ENCODE results near the gene SLC11A2. TPM values are rescaled to one million over a fixed set of nuclear protein-coding genes. Genes with fewer than 3 reads are reported as not detected.

The SLC11A2 gene
- total RNA-seq, 3 donors from 2014 or later (not counting 1 experiment from before 2014, with no cell fraction given): 34.3 to 54.3 (median 42.7) TPM

DNA sequence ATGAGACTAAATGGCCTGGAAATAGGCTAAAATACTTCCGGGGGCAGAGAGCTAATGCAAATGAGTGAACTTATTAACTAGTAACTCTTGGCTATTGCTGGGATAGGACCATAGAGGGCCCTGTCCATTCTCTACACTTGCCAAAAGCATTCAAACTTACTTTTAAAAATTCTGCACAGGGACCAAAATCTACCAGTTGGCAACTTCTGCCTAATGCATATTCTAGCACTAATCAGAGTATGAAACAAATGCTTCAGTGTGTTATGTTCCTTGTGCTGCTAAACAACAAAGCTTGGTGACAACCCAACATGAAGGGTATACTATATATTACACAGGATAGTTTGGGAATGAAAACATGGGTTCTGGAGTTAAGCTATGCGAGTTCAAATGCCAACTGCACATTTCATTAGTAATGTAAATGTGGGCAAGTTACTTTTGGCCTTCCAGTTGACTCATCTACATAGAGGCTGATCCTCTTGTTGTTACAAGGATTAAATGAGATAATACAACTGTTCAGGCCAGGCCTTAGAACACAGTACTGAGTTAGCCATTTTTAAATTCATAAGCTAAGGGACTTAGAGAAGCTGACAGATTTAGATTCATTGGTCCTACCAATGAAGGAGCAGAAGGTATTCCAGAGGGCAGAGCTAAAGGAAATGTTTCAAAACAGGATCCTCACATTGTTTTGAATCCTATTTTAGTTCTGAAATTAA is 41.4 kb downstream of the SLC11A2 start:
- Mint-ChIP-seq H3K27ac (no peak overlapping the region), H3K4me1 (no peaks in the 10 kb centered on the region), H3K9me3 (no peaks in the 10 kb centered on the region), H3K4me3 (no peak overlapping the region), H3K36me3 (peaks cover 10% of the 10 kb centered on the region), H3K27me3 (ENCODE audit: low read depth in 2 of 2) (no peaks in the 10 kb centered on the region)
- Histone ChIP-seq H3K27ac (ENCODE audit: low read length) (no peak overlapping the region), H3K27me3 (ENCODE audit: control insufficient read depth, insufficient read depth, low read length) (no peaks in the 10 kb centered on the region), H3K4me1 (ENCODE audit: control insufficient read depth, insufficient read depth, low read length) (no peaks in the 10 kb centered on the region), H3K36me3 (ENCODE audit: control insufficient read depth, insufficient read depth, low read length) (peaks cover 21% of the 10 kb centered on the region), H3K9me3 (ENCODE audit: control insufficient read depth, insufficient read depth, low read length) (no peaks in the 10 kb centered on the region), H3K4me3 (ENCODE audit: low read length) (no peak overlapping the region)
- DNase-seq (no peak), ATAC-seq (no peak)
- 42% methylated on average over 2 of the region's 2 CpGs for WGBS (ENCODE audit: insufficient coverage)
- intact Hi-C loops (cut with micrococcal nuclease): no loop called here
- TF ChIP-seq, protein P1, sequence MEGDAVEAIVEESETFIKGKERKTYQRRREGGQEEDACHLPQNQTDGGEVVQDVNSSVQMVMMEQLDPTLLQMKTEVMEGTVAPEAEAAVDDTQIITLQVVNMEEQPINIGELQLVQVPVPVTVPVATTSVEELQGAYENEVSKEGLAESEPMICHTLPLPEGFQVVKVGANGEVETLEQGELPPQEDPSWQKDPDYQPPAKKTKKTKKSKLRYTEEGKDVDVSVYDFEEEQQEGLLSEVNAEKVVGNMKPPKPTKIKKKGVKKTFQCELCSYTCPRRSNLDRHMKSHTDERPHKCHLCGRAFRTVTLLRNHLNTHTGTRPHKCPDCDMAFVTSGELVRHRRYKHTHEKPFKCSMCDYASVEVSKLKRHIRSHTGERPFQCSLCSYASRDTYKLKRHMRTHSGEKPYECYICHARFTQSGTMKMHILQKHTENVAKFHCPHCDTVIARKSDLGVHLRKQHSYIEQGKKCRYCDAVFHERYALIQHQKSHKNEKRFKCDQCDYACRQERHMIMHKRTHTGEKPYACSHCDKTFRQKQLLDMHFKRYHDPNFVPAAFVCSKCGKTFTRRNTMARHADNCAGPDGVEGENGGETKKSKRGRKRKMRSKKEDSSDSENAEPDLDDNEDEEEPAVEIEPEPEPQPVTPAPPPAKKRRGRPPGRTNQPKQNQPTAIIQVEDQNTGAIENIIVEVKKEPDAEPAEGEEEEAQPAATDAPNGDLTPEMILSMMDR (IDR thresholded peaks at IDR 0.05): no peak

DNA sequence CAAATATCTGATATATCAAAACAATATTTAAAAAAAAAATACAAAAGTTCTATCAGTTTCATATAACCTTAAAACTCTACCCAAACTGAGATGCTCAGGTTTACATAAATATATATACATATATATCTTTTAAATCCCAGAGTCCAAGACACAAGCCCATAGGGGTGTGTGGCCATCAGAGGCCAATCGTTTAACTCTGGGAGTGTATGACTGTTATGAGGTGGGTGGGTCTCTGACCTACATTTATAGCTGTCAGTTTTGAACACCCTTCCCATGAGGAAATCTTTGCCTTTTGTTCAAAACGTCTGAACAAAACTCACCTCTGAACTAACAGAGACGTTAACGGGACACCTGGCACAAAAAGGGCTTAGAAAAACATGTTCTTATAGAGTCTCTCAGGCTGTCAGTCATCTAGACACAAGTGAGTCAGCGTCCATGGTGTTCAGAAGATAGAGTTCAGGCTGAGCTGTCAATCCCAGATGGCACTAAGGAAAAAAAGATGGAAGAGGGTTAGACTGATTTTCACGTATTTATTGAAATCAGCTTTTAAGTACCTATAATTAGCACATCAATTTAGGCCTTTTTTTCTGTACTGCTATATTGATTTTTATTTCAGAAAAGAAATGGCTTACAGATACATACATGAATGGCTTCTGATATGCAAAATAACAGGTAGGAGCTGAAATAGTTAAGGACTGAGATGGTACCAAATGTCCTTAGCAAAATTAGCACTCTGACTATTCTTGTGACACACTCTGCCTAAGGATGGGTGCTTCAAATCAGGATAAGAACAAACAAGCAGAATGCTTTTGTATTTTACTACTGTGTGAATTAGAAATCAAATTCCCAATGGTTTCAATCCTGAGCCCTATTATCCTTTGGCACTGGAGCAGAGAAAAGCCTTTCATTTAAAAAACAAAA is 44.6 kb downstream of the SLC11A2 start:
- H3K27me3 ChIP-seq (ENCODE audit: control insufficient read depth, insufficient read depth, low read length): no peaks in the 10 kb centered on the region
- DNase-seq (no peak), ATAC-seq (no peak)
- H3K4me1 Mint-ChIP-seq: no peaks in the 10 kb centered on the region
- intact Hi-C loops (cut with micrococcal nuclease): no loop called here
- no peaks in the 10 kb centered on the region for H3K9me3 ChIP-seq (ENCODE audit: control insufficient read depth, insufficient read depth, low read length)
- H3K4me1 ChIP-seq (ENCODE audit: control insufficient read depth, insufficient read depth, low read length): no peaks in the 10 kb centered on the region
- H3K27me3 Mint-ChIP-seq (ENCODE audit: low read depth in 2 of 2): no peaks in the 10 kb centered on the region
- H3K4me3 ChIP-seq (ENCODE audit: low read length): no peak overlapping the region
- no peak overlapping the region for H3K27ac Mint-ChIP-seq
- H3K36me3 Mint-ChIP-seq: no peaks in the 10 kb centered on the region
- H3K9me3 Mint-ChIP-seq: no peaks in the 10 kb centered on the region
- 85% methylated on average over 4 of the region's 6 CpGs for WGBS (ENCODE audit: insufficient coverage)
- no peak overlapping the region for H3K4me3 Mint-ChIP-seq
- TF ChIP-seq, protein P1 (IDR thresholded peaks at IDR 0.05): no peak
- peaks cover 8% of the 10 kb centered on the region for H3K36me3 ChIP-seq (ENCODE audit: control insufficient read depth, insufficient read depth, low read length)
- no peak overlapping the region for H3K27ac ChIP-seq (ENCODE audit: low read length)

DNA sequence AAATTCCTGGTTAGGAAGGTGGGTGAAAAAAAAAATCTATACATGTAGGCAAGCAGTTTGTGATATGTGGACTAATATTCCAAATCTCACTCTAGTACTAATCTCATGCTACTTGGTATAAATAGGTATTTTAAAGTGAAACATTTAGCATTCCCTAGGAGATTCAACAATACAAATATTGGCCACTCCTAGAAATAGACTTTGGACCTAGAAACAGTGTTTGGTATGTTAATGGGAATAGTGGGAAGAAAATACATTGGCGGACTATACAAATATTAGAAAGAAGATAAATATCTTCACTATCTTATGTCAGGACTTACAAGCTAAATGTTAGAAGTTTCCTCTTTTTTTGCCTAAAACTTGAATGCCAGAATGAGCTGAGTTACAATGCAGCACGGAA is 45.6 kb downstream of the SLC11A2 start:
- intact Hi-C loops (cut with micrococcal nuclease): no loop called here
- Mint-ChIP-seq H3K9me3 (no peaks in the 10 kb centered on the region), H3K4me1 (no peaks in the 10 kb centered on the region), H3K36me3 (no peaks in the 10 kb centered on the region), H3K4me3 (no peak overlapping the region), H3K27ac (no peak overlapping the region), H3K27me3 (ENCODE audit: low read depth in 2 of 2) (no peaks in the 10 kb centered on the region)
- ATAC-seq (no peak), DNase-seq (no peak)
- Histone ChIP-seq H3K4me1 (ENCODE audit: control insufficient read depth, insufficient read depth, low read length) (no peaks in the 10 kb centered on the region), H3K9me3 (ENCODE audit: control insufficient read depth, insufficient read depth, low read length) (no peaks in the 10 kb centered on the region), H3K27me3 (ENCODE audit: control insufficient read depth, insufficient read depth, low read length) (no peaks in the 10 kb centered on the region), H3K4me3 (ENCODE audit: low read length) (no peak overlapping the region), H3K36me3 (ENCODE audit: control insufficient read depth, insufficient read depth, low read length) (peaks cover 7% of the 10 kb centered on the region), H3K27ac (ENCODE audit: low read length) (no peak overlapping the region)
- 100% methylated on average over 1 of the region's 2 CpGs for WGBS (ENCODE audit: insufficient coverage)
- TF ChIP-seq, protein P1 (IDR thresholded peaks at IDR 0.05): no peak
